Activated T-helper 1 cell treated with anti-CD3 and anti-CD28 coated beads, Interleukin-12 subunit alpha, Interleukin-12 subunit beta, Interleukin-2, Interleukin-4 antibody, amounts not matched to agents 30 ng/mL and 10 ng/mL and 1 ng/mL, durations not matched to agents 14 hours and 24 hours and 36 hours (primary cell): ENCODE data around the gene BRCA1. TPM values are rescaled to one million over a fixed set of nuclear protein-coding genes. Genes with fewer than 3 reads are reported as not detected.
"Not testable (repeated sequence)": the region's sequence is repeated elsewhere in the genome, so short reads cannot be mapped to it uniquely, and the experiment has no call there.

Experiments used
- DNase-seq: peaks from one replicate; pipeline ENCODE4 v3.0.0; 2021; ENCODE audit warnings: low spot score
- H3K27ac Mint-ChIP-seq: one replicate; pipeline ENCODE4 v1.8.0; 2021; ENCODE audit warnings: mild to moderate bottlenecking, mixed read lengths
- H3K27me3 Mint-ChIP-seq: one replicate; pipeline ENCODE4 v1.8.0; 2022; ENCODE audit warnings: mild to moderate bottlenecking, moderate library complexity, mixed read lengths; ENCODE audit not compliant: insufficient read depth
- H3K36me3 Mint-ChIP-seq: one replicate; pipeline ENCODE4 v1.8.0; 2021; ENCODE audit warnings: low read depth, mixed read lengths
- H3K4me1 Mint-ChIP-seq: one replicate; pipeline ENCODE4 v1.8.0; 2021; ENCODE audit warnings: low read depth, mixed read lengths
- H3K4me3 Mint-ChIP-seq: one replicate; pipeline ENCODE4 v1.8.0; 2021; ENCODE audit warnings: mild to moderate bottlenecking, moderate library complexity, mixed read lengths
- H3K9me3 Mint-ChIP-seq: one replicate; pipeline ENCODE4 v1.8.0; 2021; ENCODE audit warnings: mixed read lengths
- intact Hi-C: fragments of 100-400 bp; cut with micrococcal nuclease; formaldehyde crosslinking; loops from one replicate; pipeline ENCODE4 v1.15.1; 2024
- total RNA-seq: library from RNA; stranded (reverse); gene quantifications from 2 replicates; pipeline ENCODE4 v1.2.3, GENCODE V29; 2022

Gene BRCA1
- total RNA-seq, 1 donor from 2014 or later = 79.8 TPM

DNA sequence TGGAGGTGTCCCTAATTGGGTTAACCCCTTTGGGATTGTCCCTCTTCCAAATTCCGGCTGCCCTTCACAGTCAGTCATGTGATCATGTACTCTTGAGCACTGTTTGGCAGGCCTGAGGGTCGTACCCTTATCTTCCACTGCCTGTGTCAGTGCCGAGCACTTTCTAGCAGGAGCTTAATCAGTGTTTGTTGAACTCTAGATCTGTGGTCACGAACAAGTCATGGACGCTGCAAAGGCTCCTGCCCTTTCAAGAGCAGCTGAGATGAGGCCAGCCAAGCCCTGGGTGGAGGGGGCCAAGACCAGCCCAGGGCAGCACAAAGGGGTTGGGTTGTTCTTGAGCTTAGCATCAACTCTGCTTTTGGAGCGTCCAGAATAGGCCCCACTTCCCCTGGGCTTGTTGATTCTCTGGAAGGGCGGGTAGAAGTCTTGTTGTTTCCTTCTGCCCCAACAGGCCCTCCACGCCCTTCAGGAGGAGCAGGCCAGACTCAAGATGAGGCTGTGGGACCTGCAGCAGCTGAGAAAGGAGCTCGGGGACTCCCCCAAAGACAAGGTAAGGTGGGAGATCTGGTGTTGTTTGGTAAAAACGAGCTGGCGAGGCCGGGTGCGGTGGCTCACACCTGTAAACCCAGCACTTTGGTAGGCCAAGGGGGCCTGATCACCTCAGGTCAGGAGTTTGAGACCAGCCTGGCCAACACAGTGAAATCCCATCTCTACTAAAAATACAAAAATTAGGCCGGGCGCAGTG, 113.3 kb downstream of the BRCA1 start:
- Mint-ChIP-seq H3K36me3 (peaks cover 34% of the 10 kb centered on the region), H3K4me1 (peaks cover 14% of the 10 kb centered on the region), H3K9me3 (no peaks in the 10 kb centered on the region), H3K27me3 (no peaks in the 10 kb centered on the region), H3K27ac (peak overlapping the region; percentile 50), H3K4me3 (no peak overlapping the region)
- intact Hi-C loops = no loop called here
- no peak for DNase-seq

DNA sequence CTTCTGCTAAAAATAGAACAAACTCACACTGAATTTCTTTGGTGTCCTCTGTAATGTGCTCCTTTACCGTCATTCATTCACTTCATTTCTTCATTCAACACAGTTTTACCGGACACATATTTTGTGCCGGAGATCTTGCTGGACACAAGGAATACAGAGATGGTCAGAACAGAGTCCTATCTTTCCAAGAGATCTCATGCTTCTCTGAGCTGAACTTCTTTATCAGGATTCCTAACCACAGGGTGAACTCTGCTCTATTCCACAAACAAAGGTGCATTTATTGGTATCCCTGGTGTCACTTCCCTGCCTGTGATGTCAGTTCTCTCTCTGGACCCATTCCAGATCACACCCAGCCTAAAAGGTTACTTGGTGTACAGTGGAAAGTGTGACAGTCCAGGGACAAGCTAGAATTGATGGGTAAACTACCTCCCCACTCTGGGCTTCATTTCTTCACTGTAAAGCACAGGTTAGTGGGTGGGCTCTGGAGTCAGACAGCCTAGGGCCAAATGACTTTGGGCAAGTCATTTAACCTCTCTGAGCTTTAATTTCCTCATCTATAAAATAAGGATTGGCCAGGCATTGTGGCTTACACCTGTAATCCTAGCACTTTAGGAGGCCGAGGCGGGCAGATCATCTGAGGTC, 114.4 kb downstream of the BRCA1 start:
- intact Hi-C loops = no loop called here
- Mint-ChIP-seq H3K27me3 (no peaks in the 10 kb centered on the region), H3K9me3 (no peaks in the 10 kb centered on the region), H3K4me1 (peaks cover 21% of the 10 kb centered on the region), H3K36me3 (peaks cover 32% of the 10 kb centered on the region), H3K27ac (no peak overlapping the region), H3K4me3 (peak overlapping the region; percentile 3)
- no peak for DNase-seq

DNA sequence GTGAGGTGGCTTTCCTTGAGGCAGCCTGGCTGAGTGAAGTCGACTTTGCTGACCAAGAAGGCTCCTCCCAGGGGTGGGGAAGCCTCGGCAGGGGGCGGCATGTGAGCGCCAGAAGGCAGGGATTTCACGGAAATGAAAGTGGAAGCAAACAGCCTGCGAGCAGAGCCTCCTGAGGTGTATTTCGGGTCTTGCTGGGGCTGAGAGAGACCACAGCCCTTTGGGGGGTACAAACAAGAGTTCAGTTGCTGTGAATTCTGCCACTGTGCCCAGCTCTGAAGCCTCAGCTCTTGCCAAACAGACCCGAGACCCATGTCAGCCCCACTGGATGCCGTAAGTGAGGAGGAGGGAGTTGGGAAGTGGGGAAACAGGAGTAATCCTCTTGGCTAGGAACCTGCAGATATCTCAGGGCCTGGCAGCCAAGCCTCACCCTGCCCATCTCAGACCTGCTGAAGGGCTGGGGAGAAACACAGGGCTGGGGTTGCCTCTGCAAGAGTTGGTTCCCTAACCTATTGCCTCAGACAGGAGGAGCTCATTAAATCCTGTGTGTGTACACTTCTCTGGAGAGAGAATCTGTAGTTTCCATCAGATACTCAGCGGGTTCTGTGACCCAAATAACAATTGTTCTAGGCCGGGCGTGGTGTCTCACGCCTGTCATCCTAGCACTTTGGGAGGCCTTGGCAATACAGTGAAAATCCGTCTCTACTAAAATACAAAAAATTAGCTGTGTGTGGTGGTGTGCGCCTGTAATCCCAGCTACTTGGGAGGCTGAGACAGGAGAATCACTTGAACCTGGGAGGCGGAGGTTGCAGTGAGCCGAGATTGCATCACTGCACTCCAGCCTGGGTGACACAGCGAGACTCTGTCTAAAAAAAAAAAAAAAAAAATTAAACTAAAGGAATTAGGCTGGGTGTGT, 118.3 kb downstream of the BRCA1 start, which contains the start of gene IFI35:
TSS of gene IFI35 (plus strand) at position 146 of the 913 bp plus-strand sequence. CDS start at position 310, 164 bp downstream.
- intact Hi-C loops = loop anchor here (1.0 to 10.0 kb wide), 5 partner anchors 9 to 402 kb away; partner anchors contain the start of genes AARSD1, BRCA1, RETREG3 and RPL27
- H3K9me3 Mint-ChIP-seq = no peaks in the 10 kb centered on the region
- H3K4me1 Mint-ChIP-seq = peaks cover 21% of the 10 kb centered on the region
- H3K27ac Mint-ChIP-seq = peak within 1 kb of the TSS; percentile 99
- H3K27me3 Mint-ChIP-seq = no peaks in the 10 kb centered on the region
- H3K36me3 Mint-ChIP-seq = peaks cover 19% of the 10 kb centered on the region
- DNase-seq = peak; percentile 85
- H3K4me3 Mint-ChIP-seq = peak within 1 kb of the TSS; percentile 100

DNA sequence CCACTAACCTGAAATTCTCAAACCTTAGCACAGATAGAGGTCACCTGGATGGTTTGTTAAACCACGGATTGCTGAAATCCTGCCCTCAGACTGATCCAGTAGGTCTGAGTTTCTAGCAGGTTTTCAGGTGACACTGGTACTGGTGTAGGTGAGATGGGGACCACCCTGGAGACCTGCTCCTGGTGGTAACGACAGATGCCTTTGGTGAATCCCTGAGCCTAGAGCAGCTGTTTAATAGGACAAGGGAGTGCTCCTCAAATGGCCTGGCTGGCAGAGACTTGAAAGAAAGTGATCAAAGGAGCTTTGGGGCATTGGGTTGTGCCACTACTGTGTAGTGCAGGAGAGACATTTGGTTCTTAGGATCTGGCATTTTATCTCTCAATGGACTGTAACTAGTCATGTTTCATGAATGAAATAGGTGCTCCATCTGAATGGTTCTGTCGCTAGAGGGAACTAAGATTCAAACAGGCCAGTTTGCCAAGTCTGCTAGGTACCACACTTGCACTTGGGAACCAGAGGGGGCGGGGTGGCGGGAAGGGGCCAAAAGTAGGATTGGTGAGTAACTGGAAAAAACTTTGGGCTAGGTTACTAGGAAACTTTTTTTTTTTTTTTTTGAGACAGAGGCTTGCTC, 121.5 kb downstream of the BRCA1 start:
- peaks cover 18% of the 10 kb centered on the region for H3K4me1 Mint-ChIP-seq
- DNase-seq = no peak
- H3K27me3 Mint-ChIP-seq = no peaks in the 10 kb centered on the region
- no peak overlapping the region for H3K4me3 Mint-ChIP-seq
- H3K9me3 Mint-ChIP-seq = no peaks in the 10 kb centered on the region
- intact Hi-C loops = loop anchor here (10.0 kb wide), 1 partner anchor 399 kb away; the partner anchor contains the start of genes RETREG3 and TUBG1
- no peak overlapping the region for H3K27ac Mint-ChIP-seq
- peaks cover 36% of the 10 kb centered on the region for H3K36me3 Mint-ChIP-seq

DNA sequence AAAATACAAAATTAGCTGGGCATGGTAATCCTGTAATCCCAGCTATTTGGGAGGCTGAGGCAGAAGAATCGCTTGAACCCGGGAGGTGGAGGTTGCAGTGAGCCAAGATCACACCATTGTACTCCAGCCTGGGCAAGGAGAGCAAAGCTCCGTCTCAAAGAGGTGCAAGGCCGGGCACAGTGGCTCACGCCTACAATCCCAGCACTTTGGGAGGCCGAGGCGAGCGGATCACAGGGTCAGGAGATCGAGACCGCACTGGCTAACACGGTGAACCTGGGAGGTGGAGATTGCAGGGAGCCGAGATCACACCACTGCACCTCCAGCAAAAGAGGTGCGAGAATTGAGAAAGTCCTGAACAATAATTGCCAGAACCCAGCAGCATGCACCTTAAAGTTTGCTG, 124.3 kb downstream of the BRCA1 start:
- not testable (repeated sequence) for H3K27me3 Mint-ChIP-seq, DNase-seq, H3K27ac Mint-ChIP-seq, H3K9me3 Mint-ChIP-seq
- intact Hi-C loops = loop anchor here (10.0 kb wide), 1 partner anchor 396 kb away; the partner anchor contains the start of genes RETREG3 and TUBG1
- H3K36me3 Mint-ChIP-seq = peaks cover 38% of the 10 kb centered on the region
- H3K4me3 Mint-ChIP-seq = peak overlapping the region; percentile 22
- H3K4me1 Mint-ChIP-seq = peaks cover 23% of the 10 kb centered on the region

DNA sequence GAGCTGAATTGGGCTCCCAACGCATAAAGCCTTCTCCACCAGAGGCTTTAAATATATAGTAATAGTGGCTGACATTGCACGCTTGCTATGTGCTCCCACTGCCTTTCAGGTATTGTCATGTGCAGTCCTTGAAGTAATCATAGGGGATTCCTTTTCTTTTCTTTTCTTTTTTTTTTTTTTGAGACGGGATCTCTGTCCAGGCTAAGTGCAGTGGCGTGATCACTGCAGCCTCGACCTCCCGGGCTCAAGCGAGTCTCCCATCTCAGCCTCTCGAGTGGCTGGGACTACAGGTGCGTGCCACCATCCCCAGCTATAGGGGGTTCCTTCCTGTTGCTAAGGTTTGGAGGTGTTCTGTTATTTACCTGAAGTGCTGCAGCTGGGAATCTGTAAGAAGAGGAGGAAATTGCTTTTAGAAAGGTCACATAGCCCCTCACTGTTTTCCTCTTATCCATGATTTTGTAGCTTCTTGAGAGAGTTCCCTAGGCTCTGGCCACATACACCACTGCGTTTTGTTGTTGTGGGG, 126.1 kb downstream of the BRCA1 start:
- no peaks in the 10 kb centered on the region for H3K27me3 Mint-ChIP-seq
- H3K9me3 Mint-ChIP-seq = no peaks in the 10 kb centered on the region
- peak overlapping the region; percentile 96 for H3K27ac Mint-ChIP-seq
- intact Hi-C loops = no loop called here
- no peak for DNase-seq
- H3K36me3 Mint-ChIP-seq = peaks cover 42% of the 10 kb centered on the region
- peaks cover 23% of the 10 kb centered on the region for H3K4me1 Mint-ChIP-seq
- peak overlapping the region; percentile 94 for H3K4me3 Mint-ChIP-seq

DNA sequence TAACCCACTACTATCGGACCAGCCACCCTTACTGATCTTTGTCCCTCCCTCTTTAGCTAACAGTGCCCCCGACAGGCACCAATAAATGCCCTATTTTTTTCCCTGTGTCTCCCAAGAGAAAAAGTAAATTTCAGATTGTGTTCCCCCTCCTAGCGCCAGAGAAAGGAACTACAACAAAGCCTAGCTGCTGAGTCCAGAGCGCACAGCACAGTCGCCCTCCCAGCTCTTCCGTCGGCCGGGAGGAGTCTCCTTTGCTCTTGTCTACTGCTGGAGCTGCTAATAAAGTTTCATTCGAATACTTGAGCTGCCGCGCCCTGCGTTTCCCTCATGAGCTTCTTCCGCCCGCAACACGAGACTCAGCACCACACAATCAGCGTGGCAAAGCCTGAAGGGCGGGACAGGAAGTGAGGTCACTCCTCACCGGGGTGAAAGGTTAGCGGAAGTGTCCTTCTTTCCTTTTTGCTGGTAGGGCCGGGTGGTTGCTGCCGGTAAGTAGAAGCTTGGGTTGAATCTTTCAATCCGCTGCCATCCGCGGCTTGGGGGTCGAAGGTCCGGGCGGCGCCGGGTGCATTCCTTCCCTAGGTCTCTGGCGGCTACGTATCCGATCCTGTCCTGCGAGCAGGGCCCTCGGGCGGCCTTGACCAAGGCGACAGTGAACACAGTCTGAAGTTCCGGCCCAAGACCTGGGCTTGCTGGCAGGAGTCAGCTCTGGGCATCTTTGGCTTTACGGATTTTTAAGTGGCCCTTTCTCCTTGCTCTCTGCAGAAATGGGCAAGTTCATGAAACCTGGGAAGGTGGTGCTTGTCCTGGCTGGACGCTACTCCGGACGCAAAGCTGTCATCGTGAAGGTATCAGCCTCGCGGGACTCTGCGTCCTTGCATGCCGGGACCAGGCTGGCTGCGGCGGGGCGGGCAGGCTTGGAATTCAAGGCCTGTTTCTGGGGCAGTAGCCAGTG, 126.9 kb downstream of the BRCA1 start, which contains the start of gene RPL27:
TSS of gene RPL27 (plus strand) at position 436 of the 955 bp plus-strand sequence. CDS start at position 768, 332 bp downstream.
- H3K9me3 Mint-ChIP-seq = no peaks in the 10 kb centered on the region
- peaks cover 42% of the 10 kb centered on the region for H3K36me3 Mint-ChIP-seq
- H3K4me3 Mint-ChIP-seq = peak within 1 kb of the TSS; percentile 94
- H3K27me3 Mint-ChIP-seq = no peaks in the 10 kb centered on the region
- H3K4me1 Mint-ChIP-seq = peaks cover 23% of the 10 kb centered on the region
- intact Hi-C loops = loop anchor here (1.0 kb wide), 11 partner anchors 8 to 319 kb away; partner anchors contain the start of genes AARSD1, BECN1, BRCA1 and IFI35
- DNase-seq = peak; percentile 95
- H3K27ac Mint-ChIP-seq = peak within 1 kb of the TSS; percentile 96

DNA sequence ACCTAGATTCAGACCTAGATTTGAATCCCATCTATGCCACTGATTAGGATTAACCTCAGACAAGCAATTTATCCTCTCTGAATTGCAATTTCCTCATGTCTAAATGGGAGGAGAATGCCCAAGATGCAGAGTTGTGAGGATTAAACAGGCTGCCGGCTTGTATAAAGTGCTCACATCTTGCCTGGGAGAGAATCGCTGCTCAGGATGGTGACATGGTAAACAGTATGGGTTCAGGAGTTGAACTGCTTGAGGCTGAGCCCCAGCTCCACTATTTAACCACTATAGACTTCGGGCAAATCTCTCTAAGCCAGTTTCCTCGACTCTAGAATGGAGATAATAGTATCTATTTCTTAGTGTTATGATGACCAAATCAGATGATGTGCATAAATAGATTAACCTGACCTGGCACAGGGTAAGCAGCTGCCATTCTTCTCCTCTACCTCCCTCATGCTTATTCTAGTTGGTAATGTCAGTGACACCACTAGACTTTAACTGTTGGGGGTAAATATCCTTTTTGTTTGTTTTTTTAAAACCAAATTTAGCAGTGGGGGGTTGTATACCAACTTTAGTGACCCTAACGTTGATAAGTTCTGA, 127.7 kb downstream of the BRCA1 start:
- peaks cover 41% of the 10 kb centered on the region for H3K36me3 Mint-ChIP-seq
- H3K4me1 Mint-ChIP-seq = peaks cover 23% of the 10 kb centered on the region
- peak overlapping the region; percentile 94 for H3K4me3 Mint-ChIP-seq
- H3K9me3 Mint-ChIP-seq = no peaks in the 10 kb centered on the region
- H3K27me3 Mint-ChIP-seq = no peaks in the 10 kb centered on the region
- DNase-seq = no peak
- intact Hi-C loops = no loop called here
- peak overlapping the region; percentile 96 for H3K27ac Mint-ChIP-seq
